HCT116 (cell line): ENCODE results near the gene AGAP1.

ENCODE experiments used
- CTCF ChIP-seq, 3 experiments: fragments of 200-600 bp in 1 of 3; sonication (generic) in 1 of 3; IDR thresholded peaks in 2 of 3; conservative IDR thresholded peaks in 1 of 3; 2 replicates each; pipeline ENCODE4 v1.5.1; 2012 to 2017; ENCODE audit warnings: low read depth in 2 of 3, low read length in 2 of 3, antibody characterized with exemption in 1 of 3, borderline replicate concordance in 1 of 3, control low read depth in 1 of 3, mild to moderate bottlenecking in 1 of 3, mixed read lengths in 1 of 3, mixed run types in 1 of 3, moderate library complexity in 1 of 3; ENCODE audit not compliant: insufficient read depth in 1 of 3
- EZH2 ChIP-seq: fragments of 200-600 bp; sonication (generic); IDR thresholded peaks from 2 replicates; pipeline ENCODE4 v1.6.1; 2017; ENCODE audit warnings: antibody characterized with exemption, mixed run types
- POLR2A ChIP-seq: IDR thresholded peaks from 2 replicates; pipeline ENCODE4 v1.7.0; 2011; ENCODE audit warnings: borderline replicate concordance; ENCODE audit not compliant: insufficient read depth, insufficient read length; ENCODE audit errors: extremely low read depth
- YY1 ChIP-seq: IDR thresholded peaks from 2 replicates; pipeline ENCODE4 v1.6.1; 2011; ENCODE audit warnings: low read length, low read depth, moderate library complexity, mild to moderate bottlenecking; ENCODE audit not compliant: insufficient replicate concordance; ENCODE audit errors: extremely low read depth

- TF ChIP-seq YY1: no peak
- no peak for TF ChIP-seq EZH2
- TF ChIP-seq CTCF (IDR thresholded peaks at IDR 0.05 in 2 of 3, conservative IDR thresholded peaks at IDR 0.05 in 1 of 3; ENCODE audit: borderline replicate concordance in 1 of 3, insufficient read depth in 1 of 3, low read depth in 2 of 3, low read length in 2 of 3): no peak
- TF ChIP-seq POLR2A: no peak
Observed at GRCh38 chr2:236124182-236124893, 630.5 kb downstream of the AGAP1 start.
